Left renal pelvis (tissue), 4 donors: Measurements from ENCODE around the gene RPRD1A. TPM values are rescaled to one million over a fixed set of nuclear protein-coding genes. Genes with fewer than 3 reads are reported as not detected.
"Not testable (repeated sequence)": the region's sequence is repeated elsewhere in the genome, so short reads cannot be mapped to it uniquely, and the experiment has no call there.

Source experiments
- DNase-seq, 4 donors: peaks; one replicate each; pipeline ENCODE4 v3.0.0-alpha.2; 2013; ENCODE audit warnings: low read depth in 4 of 4, low spot score in 3 of 4
- polyA plus RNA-seq, 4 donors: library from polyadenylated mRNA; unstranded; fragments of 120-200 nt; gene quantifications; one replicate each; pipeline ENCODE4 v1.2.1, GENCODE V29; 2013; ENCODE audit not compliant: insufficient read length in 4 of 4

Gene RPRD1A
- polyA plus RNA-seq, 4 donors, result 51.2 to 80.1 (median 68.9) TPM

DNA sequence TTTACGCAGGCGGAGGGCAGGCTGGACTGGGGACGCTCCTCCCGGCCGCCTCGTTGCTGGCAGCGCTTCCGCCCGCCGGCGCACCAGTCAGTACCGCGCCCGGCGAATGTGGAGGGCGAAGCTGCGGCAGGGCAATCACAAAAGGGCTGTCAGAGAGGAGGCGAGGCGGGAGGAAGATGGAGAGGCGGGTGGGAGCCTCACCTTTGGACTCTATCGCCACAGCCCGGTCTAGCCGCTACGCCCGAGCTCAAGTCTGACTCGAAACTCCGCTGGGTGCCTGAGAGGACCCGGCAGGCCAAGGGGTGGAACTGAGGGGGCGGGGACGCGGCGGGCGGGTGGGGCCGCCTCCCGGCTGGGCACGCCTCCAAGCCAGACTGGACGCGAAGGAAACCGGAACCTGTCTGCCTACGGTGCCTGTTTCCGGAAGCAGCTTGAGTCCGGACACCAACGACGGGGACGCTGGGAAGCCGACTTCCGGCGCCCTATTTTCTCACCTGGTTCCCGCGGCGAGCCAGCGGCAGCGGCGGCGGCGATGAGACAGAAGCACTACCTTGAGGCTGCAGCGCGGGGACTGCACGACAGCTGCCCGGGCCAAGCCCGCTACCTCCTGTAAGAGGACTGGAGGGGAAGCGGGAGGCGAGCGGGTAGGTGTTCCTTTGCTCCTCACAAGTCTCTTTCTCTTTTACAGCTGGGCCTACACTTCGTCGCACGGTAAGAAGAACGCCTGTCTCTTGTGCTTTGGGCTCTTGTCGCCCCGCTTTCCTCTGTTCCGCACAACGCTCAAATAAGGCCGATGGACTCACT, 95.0 kb downstream of the RPRD1A start, which contains the start of gene RMP24:
Gene RMP24, plus strand, starts transcription at position 483 of the 804 bp plus-strand sequence.
- DNase-seq, result peak; percentile 87 to 95 (median 94)

DNA sequence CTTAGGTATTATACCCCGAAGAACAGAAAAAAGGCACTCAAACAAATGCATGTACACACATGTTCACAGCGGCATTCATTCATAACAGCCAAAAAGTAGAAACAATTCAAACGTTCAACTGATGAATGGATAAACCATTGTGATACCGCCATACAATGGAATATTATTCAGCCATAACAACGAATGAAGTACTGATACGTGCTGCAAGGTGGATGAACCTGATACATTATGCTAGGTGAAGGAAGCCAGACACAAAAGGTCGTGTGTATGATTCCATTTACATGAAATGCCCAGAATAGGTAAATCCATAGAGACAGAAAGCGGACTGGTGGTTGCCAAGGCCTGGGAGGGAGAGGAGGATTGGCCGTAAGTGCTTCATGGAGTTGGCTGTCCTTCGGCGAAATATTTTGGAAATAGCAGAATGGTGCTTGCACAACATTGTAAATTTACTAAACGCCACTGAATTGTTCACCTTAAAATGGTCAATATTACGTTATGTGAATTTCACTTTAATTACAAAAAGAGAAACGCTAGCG, 95.6 kb downstream of the RPRD1A start:
- peak in 1 of 4 donors; percentile 12 for DNase-seq

DNA sequence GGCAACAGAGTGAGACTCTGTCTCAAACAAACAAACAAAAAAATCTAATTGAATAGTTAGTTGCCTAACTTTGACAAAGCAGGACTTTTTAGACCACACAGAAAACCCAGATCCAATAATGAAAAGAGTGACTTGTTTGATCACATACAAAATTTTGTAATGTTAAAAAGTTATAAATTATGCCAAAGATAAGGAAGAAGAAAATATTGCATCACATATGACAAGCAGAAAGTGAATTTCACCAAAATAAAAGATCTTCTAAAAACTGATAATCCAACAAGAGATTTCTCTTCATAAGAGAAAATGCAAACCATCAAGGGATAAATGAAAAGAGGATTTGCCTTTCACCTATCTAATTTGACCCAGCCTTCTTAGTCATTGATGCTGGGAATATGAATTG, 97.7 kb downstream of the RPRD1A start:
- DNase-seq, result no peak

DNA sequence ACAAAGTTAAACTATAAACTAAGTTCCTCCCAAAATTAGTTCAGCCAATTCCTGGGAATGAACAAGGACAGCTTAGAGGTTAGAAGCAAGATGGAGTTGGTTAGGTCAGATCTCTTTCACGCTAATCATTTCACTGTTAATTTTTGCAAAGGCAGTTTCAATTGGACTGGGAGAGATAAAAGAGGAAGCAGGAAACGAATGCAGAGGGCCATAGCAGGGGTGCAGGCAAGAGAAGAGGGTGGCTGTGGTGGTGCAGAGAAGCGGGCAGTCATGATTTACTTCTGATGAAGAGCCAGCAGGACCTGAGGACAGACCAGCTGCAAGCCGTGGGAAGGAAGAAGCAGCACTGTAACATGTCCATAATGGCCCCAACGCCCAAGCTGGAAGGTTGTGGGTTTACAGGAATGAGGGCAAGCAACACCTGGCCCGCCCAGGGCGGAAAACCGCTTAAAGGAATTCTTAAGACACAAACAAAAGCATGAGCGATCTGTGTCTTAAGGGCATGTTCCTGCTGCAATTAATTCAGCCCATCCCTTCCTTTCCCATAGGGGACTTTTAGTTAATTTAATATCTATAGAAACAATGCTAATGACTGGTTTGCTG, 99.0 kb downstream of the RPRD1A start:
- no peak for DNase-seq

DNA sequence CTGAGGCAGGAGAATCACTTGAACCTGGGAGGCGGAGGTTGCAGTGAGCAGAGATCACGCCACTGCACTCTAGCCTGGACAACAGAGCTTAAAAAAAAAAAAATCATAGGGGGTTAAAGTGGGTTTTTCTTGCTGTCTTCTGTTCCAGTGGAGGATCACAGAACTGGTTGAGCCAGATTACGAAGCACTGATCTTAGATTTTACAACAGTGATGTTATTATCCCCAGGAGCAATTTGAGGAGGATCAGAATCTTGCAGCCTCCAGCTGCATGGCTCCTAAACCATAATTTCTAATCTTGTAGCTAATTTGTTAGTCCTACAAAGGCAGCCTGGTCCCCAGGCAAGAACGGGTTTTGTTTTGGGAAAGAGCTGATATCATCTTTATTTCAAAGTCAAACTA, 99.5 kb downstream of the RPRD1A start:
- not testable (repeated sequence) for DNase-seq

DNA sequence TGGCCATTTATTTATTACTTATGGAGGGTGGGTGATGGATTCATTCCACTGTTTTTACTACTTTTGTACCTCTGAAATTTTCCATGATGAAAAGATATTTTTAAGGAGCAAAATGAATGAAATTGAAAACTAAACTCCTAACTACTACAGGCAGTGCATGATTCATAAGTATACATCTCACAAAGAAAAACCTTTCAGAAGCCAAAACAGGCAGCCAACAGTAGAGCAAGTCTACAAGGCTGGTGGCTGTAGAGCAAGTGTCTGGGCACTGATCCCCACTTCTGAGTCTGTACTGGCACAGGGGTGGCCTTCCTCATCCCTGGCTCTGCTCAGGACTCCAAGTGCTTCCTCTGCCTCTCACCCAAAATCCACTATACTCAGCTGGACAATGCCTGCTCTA, 103.0 kb downstream of the RPRD1A start:
- DNase-seq, result no peak

DNA sequence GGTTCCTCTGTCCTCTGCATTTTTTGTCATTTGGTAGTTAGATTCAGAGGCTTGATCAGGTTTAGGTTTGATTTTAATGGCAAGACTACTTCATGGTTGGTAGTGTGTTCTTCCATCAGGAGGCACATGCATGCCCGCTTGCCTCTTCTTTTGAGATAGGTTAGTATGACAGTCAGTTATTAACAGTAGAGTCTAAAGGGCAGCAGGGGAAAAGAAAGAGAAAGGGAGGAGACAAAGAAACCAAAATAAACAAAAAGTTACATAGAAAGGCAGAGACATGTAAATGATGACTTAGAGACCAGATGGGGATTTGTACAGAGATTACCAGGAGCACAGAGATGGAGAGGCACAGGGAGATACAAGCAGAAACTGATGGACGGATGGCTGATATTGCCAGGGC, 105.0 kb downstream of the RPRD1A start:
- no peak for DNase-seq

DNA sequence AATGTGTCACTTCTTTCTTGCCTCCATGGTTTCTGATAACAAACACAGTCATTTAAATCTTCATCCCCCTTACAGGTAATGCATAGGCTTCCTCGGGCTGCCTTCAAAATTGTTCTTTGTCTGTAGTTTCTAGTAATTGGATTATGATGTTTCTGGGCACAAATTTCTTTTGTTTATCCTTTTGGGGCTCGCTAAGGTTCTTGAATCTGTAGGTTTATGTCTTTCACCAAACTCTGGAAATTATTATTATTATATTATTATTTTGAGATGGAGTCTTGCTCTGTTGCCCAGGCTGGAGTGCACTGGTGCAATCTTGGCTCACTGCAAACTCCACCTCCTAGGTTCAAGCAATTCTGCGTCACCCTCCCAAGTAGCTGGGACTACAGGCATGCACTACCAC, 111.1 kb downstream of the RPRD1A start:
- DNase-seq, result no peak

DNA sequence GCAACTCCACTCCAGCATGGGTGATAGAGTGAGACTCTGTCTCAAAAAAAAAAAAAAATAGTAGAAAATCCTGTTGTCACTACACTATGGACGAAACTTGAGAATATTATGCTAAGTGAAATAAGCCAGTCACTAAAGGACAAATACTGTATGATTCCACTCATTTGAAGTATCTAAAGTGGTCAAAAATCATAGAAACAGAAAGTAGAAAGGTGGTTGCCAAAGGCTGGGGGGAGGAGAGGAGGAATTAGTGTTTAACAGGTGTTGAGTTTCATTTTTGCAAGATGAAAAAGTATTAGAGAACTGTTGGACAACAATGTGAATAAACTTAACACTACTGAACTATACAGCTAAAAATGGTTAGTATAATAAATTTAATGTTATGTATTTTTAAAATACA, 113.7 kb downstream of the RPRD1A start:
- DNase-seq, result no peak

DNA sequence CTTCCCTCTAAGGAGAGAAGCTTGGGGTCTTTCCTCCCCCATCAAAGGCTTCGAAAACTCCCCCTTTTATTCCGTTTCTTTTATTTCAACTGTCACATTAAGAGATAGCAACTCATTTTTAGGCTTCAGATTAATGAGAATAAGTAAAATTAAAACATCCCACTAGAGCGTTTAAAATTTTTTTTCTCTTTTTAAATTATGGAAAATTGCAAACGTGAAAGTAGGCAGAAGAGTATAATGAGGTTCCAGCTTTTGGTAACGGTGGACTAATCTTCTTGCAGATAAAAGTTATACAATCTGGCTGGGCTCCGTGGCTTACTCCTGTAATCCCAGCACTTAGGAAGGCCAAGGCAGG, 116.8 kb downstream of the RPRD1A start:
- no peak for DNase-seq

DNA sequence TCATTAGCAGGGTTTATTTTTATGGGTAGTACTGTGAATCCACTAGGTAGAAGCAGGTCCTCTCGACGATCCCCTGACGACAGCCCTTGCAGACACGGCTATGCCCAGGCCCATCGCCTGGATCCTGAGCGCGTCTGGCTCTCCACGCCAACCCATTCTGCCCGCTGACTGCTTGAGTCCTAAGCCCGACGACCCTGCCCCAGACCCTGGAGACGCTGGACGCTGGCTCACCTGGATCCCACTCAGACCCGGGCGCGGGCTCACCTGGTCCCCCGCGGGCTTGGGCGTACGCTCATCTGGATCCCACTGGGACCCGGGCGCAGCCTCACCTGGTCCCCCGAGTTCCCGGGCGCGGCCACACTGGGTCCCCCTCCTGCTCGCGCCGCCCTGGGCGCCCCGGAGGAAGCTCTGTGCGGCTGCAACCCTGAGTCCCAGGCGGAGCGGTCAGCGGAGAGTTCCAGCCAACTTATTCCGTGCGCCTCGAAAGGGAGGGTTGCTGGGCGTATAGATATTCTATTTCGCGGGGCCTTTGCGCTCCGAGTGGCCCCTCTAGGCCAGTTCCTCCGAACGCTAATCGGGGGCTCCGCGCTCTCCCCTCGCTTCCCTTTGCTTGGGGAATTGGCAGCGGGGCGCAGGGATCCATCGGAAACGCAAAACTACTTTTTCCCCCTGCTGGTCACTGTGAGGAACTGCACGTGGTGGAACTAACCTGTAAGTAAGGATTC, 117.3 kb downstream of the RPRD1A start:
- peak; percentile 52 to 64 (median 61) for DNase-seq

DNA sequence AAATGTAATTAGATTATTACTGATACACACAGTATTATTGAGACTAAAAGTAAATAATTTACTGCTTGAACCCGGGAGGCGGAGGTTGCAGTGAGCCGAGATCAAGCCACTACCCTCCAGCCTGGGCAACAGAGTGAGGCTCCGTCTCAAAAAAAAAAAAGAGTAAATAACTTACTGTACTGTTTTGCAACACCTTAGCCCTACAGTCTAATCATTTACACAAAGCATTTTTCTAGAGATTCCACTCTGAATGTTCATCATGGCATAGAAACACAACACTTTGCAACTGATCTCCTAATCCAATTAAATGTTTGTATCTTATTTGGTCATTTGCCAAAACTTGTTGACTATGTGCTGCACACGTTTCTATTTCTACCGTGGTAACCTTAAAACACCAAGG, 118.3 kb downstream of the RPRD1A start:
- no peak for DNase-seq

DNA sequence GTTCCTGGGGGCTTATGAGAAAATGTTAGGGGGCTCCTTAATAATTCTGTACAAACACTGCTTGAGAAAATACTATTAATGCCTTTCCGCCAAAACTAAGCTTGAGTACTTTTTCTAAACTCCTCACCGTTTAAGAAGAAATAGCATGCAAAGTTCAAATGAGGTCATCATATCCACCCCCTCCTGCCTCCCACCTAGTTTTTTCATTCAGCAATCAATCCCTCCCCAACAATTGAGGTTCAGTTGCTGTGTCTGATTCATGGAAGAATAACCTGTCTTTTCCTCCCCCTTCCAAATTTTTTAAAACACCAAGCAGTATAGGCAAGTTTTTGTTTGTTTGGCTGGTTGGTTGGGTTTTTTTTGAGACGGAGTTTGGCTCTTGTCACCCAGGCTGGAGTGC, 119.3 kb downstream of the RPRD1A start:
- DNase-seq, result no peak

DNA sequence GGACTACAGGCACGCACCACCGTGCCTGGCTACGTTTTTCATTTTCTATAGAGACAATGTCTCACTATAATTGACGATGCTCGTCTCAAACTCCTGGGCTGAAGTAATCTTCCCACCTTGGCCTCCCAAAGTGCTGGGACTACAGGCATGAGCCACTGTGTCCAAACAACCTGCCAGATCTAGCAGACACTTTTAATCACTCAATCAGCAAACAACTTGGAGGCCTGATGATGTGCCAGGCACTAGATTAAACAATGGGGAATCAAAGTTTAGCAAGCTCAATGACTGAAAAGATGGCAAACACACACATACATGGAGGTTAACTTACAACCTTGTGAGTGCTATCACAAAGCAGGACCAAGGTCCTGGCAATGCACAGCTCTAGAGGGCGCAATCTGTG, 124.7 kb downstream of the RPRD1A start:
- DNase-seq, result no peak

DNA sequence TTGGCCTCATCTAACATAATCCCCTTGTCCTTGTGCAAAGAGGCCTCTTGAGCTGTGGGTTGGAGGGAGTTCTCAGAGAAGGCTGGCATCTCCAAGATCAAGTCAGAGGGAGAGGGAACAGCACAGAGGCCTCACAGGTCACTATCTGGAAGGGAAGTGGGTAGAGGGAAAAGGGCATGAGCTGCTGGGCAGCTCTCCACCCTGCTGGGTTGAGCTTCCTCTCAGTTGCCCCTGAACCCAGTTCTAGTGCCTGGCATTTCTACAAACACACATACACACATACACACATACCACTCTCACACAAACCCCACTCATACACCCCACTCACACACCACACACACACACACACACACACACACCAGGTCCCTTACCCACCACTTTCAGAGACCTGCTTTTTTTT, 125.2 kb downstream of the RPRD1A start:
- no peak for DNase-seq

DNA sequence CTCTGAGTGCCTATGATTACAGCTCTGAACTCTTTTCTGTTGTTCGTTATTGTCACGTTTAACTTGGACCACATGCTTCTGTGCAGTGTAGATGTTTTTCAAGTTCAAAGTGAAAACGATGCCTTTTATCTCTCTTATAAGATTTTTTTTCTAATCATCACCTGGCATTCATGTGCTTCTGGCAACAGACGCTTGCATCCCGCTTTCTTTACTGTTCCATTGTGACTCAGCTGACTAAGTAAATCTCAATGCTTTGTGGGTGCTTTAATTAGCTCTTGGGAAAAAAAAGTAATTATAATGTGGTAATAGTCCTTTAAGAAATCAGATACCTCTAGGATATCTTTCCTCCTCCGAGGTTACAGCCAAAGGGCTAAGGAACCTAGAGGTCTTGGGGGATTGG, 126.1 kb downstream of the RPRD1A start:
- no peak for DNase-seq

Other genes starting within 250 kb of the RPRD1A start
- 10 to 100 TPM; 54.2 to 89.5 (median 81.4) TPM for gene SLC39A6, start 61.8 kb upstream of the RPRD1A start, polyA plus RNA-seq
- gene ELP2, start 62.3 kb upstream of the RPRD1A start, polyA plus RNA-seq, result 100 to 1,000 TPM in 3 of 4 donors, 10 to 100 TPM in 1; 93.4 to 136 (median 107) TPM
- 1 to 10 TPM in 1 of 4 donors, under 1 TPM in 3; 0.65 to 1.6 (median 0.72) TPM for gene MOCOS, start 119.9 kb upstream of the RPRD1A start, polyA plus RNA-seq
- 10 to 100 TPM in 3 of 4 donors, 1 to 10 TPM in 1; 4.3 to 40.3 (median 38.9) TPM for gene FHOD3, start 230.2 kb upstream of the RPRD1A start, polyA plus RNA-seq